ENCODE data around the gene SRPK1.

Gene SRPK1

DNA sequence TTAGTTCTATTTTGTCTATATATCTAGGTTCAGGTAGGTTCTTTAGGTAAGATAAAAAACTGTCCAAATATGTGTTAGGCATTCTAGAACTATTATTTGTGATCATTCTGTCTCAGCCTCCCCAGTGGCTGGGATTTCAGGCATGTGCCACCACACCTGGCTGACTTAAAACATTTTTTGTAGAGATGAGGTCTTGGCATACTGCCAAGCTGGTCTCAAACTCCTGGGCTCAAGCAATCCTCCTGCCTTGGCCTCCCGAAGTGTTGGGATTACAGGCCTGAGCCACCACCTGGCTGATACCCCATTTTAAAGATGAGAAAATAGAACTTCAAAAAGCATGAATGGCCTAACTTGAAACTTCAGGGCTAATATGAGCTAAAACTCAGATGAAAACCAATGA, 81.9 kb downstream of the SRPK1 start:
- H3K4me3 ChIP-seq (IDR thresholded peaks at IDR 0.05; ENCODE audit: insufficient read depth, low read depth, low read length): no peak overlapping the region
- no peaks in the 10 kb centered on the region for H3K36me3 ChIP-seq (ENCODE audit: insufficient read depth)
- H2AFZ ChIP-seq (ENCODE audit: low read depth): no peak overlapping the region
- no peak overlapping the region for H3K9ac ChIP-seq
- H3K79me2 ChIP-seq (ENCODE audit: insufficient read depth, low read depth): no peaks in the 10 kb centered on the region
- H4K20me1 ChIP-seq (ENCODE audit: insufficient read depth): no peaks in the 10 kb centered on the region
- no peaks in the 10 kb centered on the region for H3K27me3 ChIP-seq (ENCODE audit: insufficient read depth, low read depth)
- H3K4me1 ChIP-seq (ENCODE audit: low read depth, poor library complexity, severe bottlenecking): peaks cover 27% of the 10 kb centered on the region
- no peak overlapping the region for H3K4me2 ChIP-seq
- H3K27ac ChIP-seq: no peak overlapping the region
- TF ChIP-seq, protein P1, sequence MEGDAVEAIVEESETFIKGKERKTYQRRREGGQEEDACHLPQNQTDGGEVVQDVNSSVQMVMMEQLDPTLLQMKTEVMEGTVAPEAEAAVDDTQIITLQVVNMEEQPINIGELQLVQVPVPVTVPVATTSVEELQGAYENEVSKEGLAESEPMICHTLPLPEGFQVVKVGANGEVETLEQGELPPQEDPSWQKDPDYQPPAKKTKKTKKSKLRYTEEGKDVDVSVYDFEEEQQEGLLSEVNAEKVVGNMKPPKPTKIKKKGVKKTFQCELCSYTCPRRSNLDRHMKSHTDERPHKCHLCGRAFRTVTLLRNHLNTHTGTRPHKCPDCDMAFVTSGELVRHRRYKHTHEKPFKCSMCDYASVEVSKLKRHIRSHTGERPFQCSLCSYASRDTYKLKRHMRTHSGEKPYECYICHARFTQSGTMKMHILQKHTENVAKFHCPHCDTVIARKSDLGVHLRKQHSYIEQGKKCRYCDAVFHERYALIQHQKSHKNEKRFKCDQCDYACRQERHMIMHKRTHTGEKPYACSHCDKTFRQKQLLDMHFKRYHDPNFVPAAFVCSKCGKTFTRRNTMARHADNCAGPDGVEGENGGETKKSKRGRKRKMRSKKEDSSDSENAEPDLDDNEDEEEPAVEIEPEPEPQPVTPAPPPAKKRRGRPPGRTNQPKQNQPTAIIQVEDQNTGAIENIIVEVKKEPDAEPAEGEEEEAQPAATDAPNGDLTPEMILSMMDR (conservative IDR thresholded peaks at IDR 0.05; ENCODE audit: low read depth, low read length): no peak

- H2AFZ ChIP-seq (ENCODE audit: low read depth): no peak overlapping the region
- H3K4me2 ChIP-seq: no peak overlapping the region
- H3K79me2 ChIP-seq (ENCODE audit: insufficient read depth, low read depth): no peaks in the 10 kb centered on the region
- H3K9ac ChIP-seq: no peak overlapping the region
- H3K4me1 ChIP-seq (ENCODE audit: low read depth, poor library complexity, severe bottlenecking): peaks cover 21% of the 10 kb centered on the region
- H4K20me1 ChIP-seq (ENCODE audit: insufficient read depth): no peaks in the 10 kb centered on the region
- H3K27ac ChIP-seq: no peak overlapping the region
- H3K36me3 ChIP-seq (ENCODE audit: insufficient read depth): no peaks in the 10 kb centered on the region
- TF ChIP-seq, protein P1 (conservative IDR thresholded peaks at IDR 0.05; ENCODE audit: low read depth, low read length): no peak
- H3K4me3 ChIP-seq (IDR thresholded peaks at IDR 0.05; ENCODE audit: insufficient read depth, low read depth, low read length): no peak overlapping the region
- no peaks in the 10 kb centered on the region for H3K27me3 ChIP-seq (ENCODE audit: insufficient read depth, low read depth)
Observed at GRCh38 chr6:35833536-35833935, 87.4 kb downstream of the SRPK1 start.

DNA sequence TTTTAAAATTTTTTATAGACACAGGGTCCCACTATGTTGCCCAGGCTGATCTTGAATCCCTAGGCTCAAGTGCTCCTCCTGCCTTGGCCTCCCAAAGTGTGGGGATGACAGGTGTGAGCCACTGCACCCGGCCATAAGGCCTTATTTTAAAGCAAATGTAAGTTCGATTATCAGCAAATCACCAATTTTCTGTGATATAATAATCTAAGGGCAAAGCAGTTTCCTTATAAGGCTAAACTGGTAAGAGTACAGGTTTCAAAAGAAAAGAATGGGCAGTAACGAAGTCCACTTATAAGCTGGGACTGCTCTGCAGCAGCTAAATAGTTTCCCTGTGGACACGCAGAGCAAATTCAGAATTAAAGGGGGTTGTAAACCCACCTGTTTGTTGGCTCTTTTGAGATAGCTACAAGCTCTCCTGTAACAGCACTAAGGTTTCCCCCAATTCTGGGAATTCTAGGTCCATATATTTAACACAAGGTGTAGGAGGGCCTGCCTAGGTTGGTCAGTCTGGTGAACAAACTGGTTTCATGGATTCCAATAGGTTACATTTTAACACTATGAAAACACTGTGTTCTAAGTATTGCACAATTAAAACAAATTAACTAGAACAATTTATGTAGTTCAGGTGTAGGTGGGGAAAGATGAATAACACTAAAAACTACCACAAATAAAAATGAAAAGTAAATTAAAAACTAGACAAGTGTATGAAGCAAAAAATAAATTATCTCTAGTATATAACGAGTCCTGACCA, 89.5 kb downstream of the SRPK1 start:
- Histone ChIP-seq H3K27ac (no peak overlapping the region), H3K27me3 (ENCODE audit: insufficient read depth, low read depth) (no peaks in the 10 kb centered on the region), H3K4me1 (ENCODE audit: low read depth, poor library complexity, severe bottlenecking) (peaks cover 12% of the 10 kb centered on the region), H3K9ac (no peak overlapping the region), H2AFZ (ENCODE audit: low read depth) (no peak overlapping the region), H4K20me1 (ENCODE audit: insufficient read depth) (no peaks in the 10 kb centered on the region), H3K36me3 (ENCODE audit: insufficient read depth) (no peaks in the 10 kb centered on the region), H3K79me2 (ENCODE audit: insufficient read depth, low read depth) (no peaks in the 10 kb centered on the region), H3K4me2 (no peak overlapping the region), H3K4me3 (IDR thresholded peaks at IDR 0.05; ENCODE audit: insufficient read depth, low read depth, low read length) (no peak overlapping the region)
- TF ChIP-seq, protein P1 (conservative IDR thresholded peaks at IDR 0.05; ENCODE audit: low read depth, low read length): no peak

DNA sequence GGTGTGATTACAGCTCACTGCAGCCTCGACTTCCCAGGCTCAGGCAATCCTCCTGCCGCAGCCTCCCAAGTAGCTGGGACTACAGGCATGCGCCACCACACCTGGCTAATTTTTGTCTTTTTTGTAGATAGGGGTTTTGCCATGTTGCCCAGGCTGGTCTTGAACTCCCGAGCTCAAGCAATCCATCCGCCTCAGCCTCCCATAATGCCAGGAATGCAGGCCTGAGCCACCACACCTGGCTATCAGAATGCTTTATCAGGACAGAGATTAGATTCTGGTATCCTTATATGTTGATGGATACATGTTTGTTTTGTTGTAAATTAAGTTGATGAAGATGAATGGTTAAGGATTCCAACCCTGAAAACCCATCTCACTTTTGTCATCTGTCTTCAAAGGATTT, 91.6 kb downstream of the SRPK1 start:
- Histone ChIP-seq H2AFZ (ENCODE audit: low read depth) (no peak overlapping the region), H3K4me1 (ENCODE audit: low read depth, poor library complexity, severe bottlenecking) (no peaks in the 10 kb centered on the region), H3K4me3 (IDR thresholded peaks at IDR 0.05; ENCODE audit: insufficient read depth, low read depth, low read length) (no peak overlapping the region), H3K79me2 (ENCODE audit: insufficient read depth, low read depth) (no peaks in the 10 kb centered on the region), H3K27me3 (ENCODE audit: insufficient read depth, low read depth) (no peaks in the 10 kb centered on the region), H3K36me3 (ENCODE audit: insufficient read depth) (no peaks in the 10 kb centered on the region), H3K9ac (no peak overlapping the region), H4K20me1 (ENCODE audit: insufficient read depth) (no peaks in the 10 kb centered on the region), H3K27ac (no peak overlapping the region), H3K4me2 (no peak overlapping the region)
- TF ChIP-seq, protein P1 (conservative IDR thresholded peaks at IDR 0.05; ENCODE audit: low read depth, low read length): no peak

All from KMS-11 (cell line).